Osteoblast (primary cell): ENCODE results near the gene PHF14. TPM values are rescaled to one million over a fixed set of nuclear protein-coding genes. Genes with fewer than 3 reads are reported as not detected.

Experiments
- DNase-seq: peaks from one replicate; pipeline ENCODE4 v3.0.0; 2011; ENCODE audit warnings: low spot score, mixed read lengths; ENCODE audit not compliant: insufficient read length; ENCODE audit errors: missing footprints
- H2AFZ ChIP-seq: 2 replicates; pipeline ENCODE4 v1.6.0; 2011; ENCODE audit warnings: mild to moderate bottlenecking, low read length
- H3K27ac ChIP-seq: 2 replicates; pipeline ENCODE4 v1.5.1; 2011; ENCODE audit warnings: mild to moderate bottlenecking, low read depth, low read length, moderate library complexity
- H3K27me3 ChIP-seq: 2 replicates; pipeline ENCODE4 v1.6.0; 2012; ENCODE audit warnings: mild to moderate bottlenecking, control low read depth, inconsistent platforms, low read length, moderate library complexity; ENCODE audit not compliant: insufficient read depth
- H3K36me3 ChIP-seq: 2 replicates; pipeline ENCODE4 v1.5.1; 2011; ENCODE audit warnings: mild to moderate bottlenecking, low read length, control low read depth, moderate library complexity; ENCODE audit not compliant: insufficient read depth
- H3K4me1 ChIP-seq: 2 replicates; pipeline ENCODE4 v1.5.1; 2011; ENCODE audit warnings: mild to moderate bottlenecking, low read length, control low read depth, moderate library complexity; ENCODE audit not compliant: insufficient read depth
- H3K4me2 ChIP-seq: 2 replicates; pipeline ENCODE4 v1.6.0; 2011; ENCODE audit warnings: mild to moderate bottlenecking, low read length; ENCODE audit not compliant: insufficient read depth
- H3K4me3 ChIP-seq: fragments of 200-600 bp; sonication (generic); 3 replicates; pipeline ENCODE4 v1.5.1; 2012; ENCODE audit warnings: mild to moderate bottlenecking, low read length, inconsistent platforms; ENCODE audit not compliant: insufficient read depth
- H3K79me2 ChIP-seq: 2 replicates; pipeline ENCODE4 v1.6.0; 2012; ENCODE audit warnings: mild to moderate bottlenecking, low read length, control low read depth, inconsistent platforms; ENCODE audit not compliant: insufficient read depth
- H3K9me3 ChIP-seq: 2 replicates; pipeline ENCODE4 v1.5.1; 2011; ENCODE audit warnings: low read depth, low read length, control low read depth
- H4K20me1 ChIP-seq: 2 replicates; pipeline ENCODE4 v1.6.0; 2012; ENCODE audit warnings: mild to moderate bottlenecking, low read length, control low read depth; ENCODE audit not compliant: insufficient read depth
- total RNA-seq: library from RNA; depleted of rRNA; stranded (reverse); fragments of >200 nt; gene quantifications from 2 replicates; pipeline ENCODE4 v1.2.3, GENCODE V29; 2012
- TF ChIP-seq, protein P1 (sequence below): IDR thresholded peaks from 2 replicates; pipeline ENCODE4 v1.5.1; 2011; ENCODE audit warnings: mild to moderate bottlenecking, low read depth, low read length, moderate library complexity; ENCODE audit errors: extremely low read depth

The PHF14 gene
- total RNA-seq, 1 donor = 36.9 TPM

DNA sequence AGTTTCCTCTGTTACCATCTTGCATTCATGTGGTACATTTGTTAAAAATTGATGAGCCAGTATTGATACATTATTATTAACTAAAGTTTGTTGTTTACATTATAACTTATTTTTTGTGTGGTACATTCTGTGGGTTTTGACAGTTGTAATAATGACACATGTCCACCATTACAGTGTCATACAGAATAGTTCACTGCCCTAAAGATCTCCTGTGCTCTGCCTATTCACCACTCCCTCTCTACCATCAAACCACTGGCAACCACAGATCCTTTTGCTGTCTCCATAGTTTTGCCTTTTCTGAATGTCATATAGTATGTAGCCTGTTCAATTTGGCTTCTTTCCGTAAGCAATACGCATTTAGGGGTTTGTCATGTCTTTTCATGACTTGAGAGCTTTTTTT lies 156.9 kb downstream of the PHF14 start:
- Histone ChIP-seq H3K79me2 (no peaks in the 10 kb centered on the region), H3K27ac (no peak overlapping the region), H3K4me2 (no peak overlapping the region), H3K36me3 (no peaks in the 10 kb centered on the region), H3K4me1 (peaks cover 3% of the 10 kb centered on the region), H2AFZ (no peak overlapping the region), H3K9me3 (no peaks in the 10 kb centered on the region), H3K4me3 (no peak overlapping the region), H3K27me3 (no peaks in the 10 kb centered on the region), H4K20me1 (no peaks in the 10 kb centered on the region)
- TF ChIP-seq, protein P1, sequence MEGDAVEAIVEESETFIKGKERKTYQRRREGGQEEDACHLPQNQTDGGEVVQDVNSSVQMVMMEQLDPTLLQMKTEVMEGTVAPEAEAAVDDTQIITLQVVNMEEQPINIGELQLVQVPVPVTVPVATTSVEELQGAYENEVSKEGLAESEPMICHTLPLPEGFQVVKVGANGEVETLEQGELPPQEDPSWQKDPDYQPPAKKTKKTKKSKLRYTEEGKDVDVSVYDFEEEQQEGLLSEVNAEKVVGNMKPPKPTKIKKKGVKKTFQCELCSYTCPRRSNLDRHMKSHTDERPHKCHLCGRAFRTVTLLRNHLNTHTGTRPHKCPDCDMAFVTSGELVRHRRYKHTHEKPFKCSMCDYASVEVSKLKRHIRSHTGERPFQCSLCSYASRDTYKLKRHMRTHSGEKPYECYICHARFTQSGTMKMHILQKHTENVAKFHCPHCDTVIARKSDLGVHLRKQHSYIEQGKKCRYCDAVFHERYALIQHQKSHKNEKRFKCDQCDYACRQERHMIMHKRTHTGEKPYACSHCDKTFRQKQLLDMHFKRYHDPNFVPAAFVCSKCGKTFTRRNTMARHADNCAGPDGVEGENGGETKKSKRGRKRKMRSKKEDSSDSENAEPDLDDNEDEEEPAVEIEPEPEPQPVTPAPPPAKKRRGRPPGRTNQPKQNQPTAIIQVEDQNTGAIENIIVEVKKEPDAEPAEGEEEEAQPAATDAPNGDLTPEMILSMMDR = no peak
- no peak for DNase-seq

DNA sequence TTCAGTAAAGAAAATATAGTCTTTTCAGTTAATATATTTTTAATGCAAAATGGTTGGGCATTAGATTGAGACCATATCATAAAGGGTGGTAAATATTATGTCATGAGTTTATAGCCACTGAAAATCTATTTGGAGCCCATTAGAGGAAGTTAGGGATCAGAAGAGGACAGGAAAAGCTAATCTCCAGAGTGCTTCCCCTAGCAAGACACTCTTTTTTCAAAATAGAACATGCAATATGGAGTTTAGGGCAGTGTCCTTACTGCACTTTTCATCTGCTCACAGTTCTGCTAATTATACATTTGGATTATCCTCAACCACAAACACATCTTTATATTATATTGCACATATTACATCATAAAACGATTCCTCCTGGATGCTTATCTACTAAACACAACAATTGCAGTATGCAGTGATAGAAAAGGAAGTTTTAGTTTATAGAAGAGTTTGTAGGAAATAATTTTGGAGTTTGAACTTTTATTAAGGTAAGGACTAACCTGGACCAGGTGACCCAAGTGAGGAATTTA lies 159.8 kb downstream of the PHF14 start:
- no peak overlapping the region for H3K4me3 ChIP-seq
- H3K4me2 ChIP-seq = no peak overlapping the region
- H3K9me3 ChIP-seq = no peaks in the 10 kb centered on the region
- DNase-seq = no peak
- H3K4me1 ChIP-seq = peaks cover 3% of the 10 kb centered on the region
- no peak overlapping the region for H3K27ac ChIP-seq
- no peaks in the 10 kb centered on the region for H3K27me3 ChIP-seq
- H2AFZ ChIP-seq = no peak overlapping the region
- H4K20me1 ChIP-seq = no peaks in the 10 kb centered on the region
- TF ChIP-seq, protein P1 = no peak
- no peaks in the 10 kb centered on the region for H3K79me2 ChIP-seq
- no peaks in the 10 kb centered on the region for H3K36me3 ChIP-seq

DNA sequence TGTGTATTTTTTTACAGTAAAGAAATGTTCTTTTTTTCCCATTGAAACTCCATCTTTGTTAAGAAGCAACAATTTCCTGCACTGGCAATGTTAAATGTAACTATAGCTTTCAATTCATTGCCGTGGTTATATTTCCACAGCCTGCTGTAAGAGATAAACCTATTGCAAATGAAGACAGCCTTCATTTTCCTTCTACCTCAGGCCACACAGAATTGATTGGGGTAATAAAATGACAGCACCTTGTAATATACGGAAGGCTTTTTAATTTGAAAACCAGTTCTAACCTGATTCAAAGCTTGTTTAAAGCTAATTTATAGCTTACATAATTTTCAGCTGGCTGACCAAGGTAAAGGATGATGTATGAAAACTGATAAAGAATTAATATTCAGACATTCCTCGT lies 161.9 kb downstream of the PHF14 start:
- no peaks in the 10 kb centered on the region for H3K27me3 ChIP-seq
- H3K79me2 ChIP-seq = no peaks in the 10 kb centered on the region
- H2AFZ ChIP-seq = no peak overlapping the region
- no peak for DNase-seq
- no peaks in the 10 kb centered on the region for H3K4me1 ChIP-seq
- no peaks in the 10 kb centered on the region for H3K36me3 ChIP-seq
- no peak overlapping the region for H3K27ac ChIP-seq
- no peaks in the 10 kb centered on the region for H4K20me1 ChIP-seq
- TF ChIP-seq, protein P1 = no peak
- no peak overlapping the region for H3K4me2 ChIP-seq
- H3K9me3 ChIP-seq = no peaks in the 10 kb centered on the region
- no peak overlapping the region for H3K4me3 ChIP-seq

DNA sequence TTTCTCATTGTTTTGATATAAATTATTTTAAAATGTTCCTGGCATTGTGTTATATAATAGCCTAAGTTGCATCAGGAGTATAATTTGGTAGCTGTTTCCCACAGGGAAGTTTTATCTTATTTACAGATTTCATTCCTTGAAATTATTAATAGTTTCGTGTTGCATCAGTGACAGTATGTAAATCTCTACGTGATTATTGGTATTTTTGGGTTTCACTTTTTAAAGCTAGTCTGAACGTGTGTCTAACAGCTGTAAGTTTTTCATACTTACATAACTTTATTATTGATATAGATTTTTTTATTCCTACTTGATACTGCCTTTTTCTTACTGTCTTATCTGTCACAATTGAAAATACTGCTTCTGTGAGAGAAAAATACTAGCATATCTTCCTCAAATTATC lies 167.9 kb downstream of the PHF14 start:
- TF ChIP-seq, protein P1 = no peak
- Histone ChIP-seq H4K20me1 (no peaks in the 10 kb centered on the region), H3K27me3 (no peaks in the 10 kb centered on the region), H3K4me2 (no peak overlapping the region), H3K4me3 (no peak overlapping the region), H3K4me1 (no peaks in the 10 kb centered on the region), H3K36me3 (no peaks in the 10 kb centered on the region), H3K79me2 (no peaks in the 10 kb centered on the region), H3K27ac (no peak overlapping the region), H3K9me3 (no peaks in the 10 kb centered on the region), H2AFZ (no peak overlapping the region)
- no peak for DNase-seq
